H9 (cell line): ENCODE measurements around the gene NPIPB8. TPM values are rescaled to one million over a fixed set of nuclear protein-coding genes. Genes with fewer than 3 reads are reported as not detected.

Experiments used
- DNase-seq: peaks from one replicate; pipeline ENCODE4 v3.0.0-alpha.2; 2017
- H2AFZ ChIP-seq: one replicate; pipeline ENCODE4 v1.6.1; 2013; ENCODE audit warnings: mild to moderate bottlenecking, low read length, control low read depth, moderate library complexity
- H2AK5ac ChIP-seq: 2 replicates; pipeline ENCODE4 v1.6.1; 2013; ENCODE audit warnings: low read length, control low read depth, mixed read lengths; ENCODE audit not compliant: insufficient read length
- H2BK120ac ChIP-seq: one replicate; pipeline ENCODE4 v1.6.1; 2013; ENCODE audit warnings: low read depth, mild to moderate bottlenecking, low read length, control low read depth, inconsistent platforms; ENCODE audit not compliant: poor library complexity, severe bottlenecking
- H2BK12ac ChIP-seq: 2 replicates; pipeline ENCODE4 v1.6.1; 2013; ENCODE audit warnings: low read length, control low read depth, mixed read lengths, low read depth; ENCODE audit not compliant: insufficient read length
- H2BK15ac ChIP-seq: 2 replicates; pipeline ENCODE4 v1.6.1; 2013; ENCODE audit warnings: low read depth, low read length, control low read depth
- H2BK20ac ChIP-seq: one replicate; pipeline ENCODE4 v1.6.1; 2013; ENCODE audit warnings: low read depth, mild to moderate bottlenecking, low read length, control low read depth, inconsistent platforms; ENCODE audit not compliant: poor library complexity, severe bottlenecking
- H2BK5ac ChIP-seq: 2 replicates; pipeline ENCODE4 v1.6.1; 2013; ENCODE audit warnings: low read length, control low read depth, mixed read lengths; ENCODE audit not compliant: insufficient read length
- H3K14ac ChIP-seq: 2 replicates; pipeline ENCODE4 v1.6.1; 2013; ENCODE audit warnings: low read length, control low read depth; ENCODE audit not compliant: insufficient read depth
- H3K18ac ChIP-seq: 2 replicates; pipeline ENCODE4 v1.6.1; 2013; ENCODE audit warnings: low read depth, mild to moderate bottlenecking, mixed read lengths, low read length, control low read depth; ENCODE audit not compliant: insufficient read length
- H3K23ac ChIP-seq: 2 replicates; pipeline ENCODE4 v1.6.1; 2013; ENCODE audit warnings: low read length, control low read depth, mixed read lengths, low read depth; ENCODE audit not compliant: insufficient read length
- H3K23me2 ChIP-seq: 2 replicates; pipeline ENCODE4 v1.6.1; 2013; ENCODE audit warnings: low read depth, mild to moderate bottlenecking, mixed read lengths, low read length, control low read depth; ENCODE audit not compliant: insufficient read length, poor library complexity, severe bottlenecking
- H3K27ac ChIP-seq: 2 replicates; pipeline ENCODE4 v1.5.1; 2013; ENCODE audit warnings: low read length, control low read depth, mixed read lengths, low read depth; ENCODE audit not compliant: insufficient read length
- H3K27me3 ChIP-seq: 2 replicates; pipeline ENCODE4 v1.6.1; 2013; ENCODE audit warnings: low read length, control low read depth, inconsistent platforms; ENCODE audit not compliant: insufficient read depth
- H3K4ac ChIP-seq: 2 replicates; pipeline ENCODE4 v1.6.1; 2013; ENCODE audit warnings: low read depth, mild to moderate bottlenecking, control low read depth, inconsistent platforms, low read length, moderate library complexity
- H3K4me1 ChIP-seq: 2 replicates; pipeline ENCODE4 v1.6.1; 2013; ENCODE audit warnings: low read length, control low read depth, inconsistent platforms; ENCODE audit not compliant: insufficient read depth
- H3K4me2 ChIP-seq: 2 replicates; pipeline ENCODE4 v1.6.1; 2013; ENCODE audit warnings: low read length, control low read depth, mixed read lengths; ENCODE audit not compliant: insufficient read length, insufficient read depth
- H3K56ac ChIP-seq: 2 replicates; pipeline ENCODE4 v1.6.1; 2013; ENCODE audit warnings: low read depth, mild to moderate bottlenecking, mixed read lengths, low read length, control low read depth; ENCODE audit not compliant: insufficient read length
- H3K79me1 ChIP-seq: 2 replicates; pipeline ENCODE4 v1.6.1; 2013; ENCODE audit warnings: low read depth, mild to moderate bottlenecking, moderate library complexity, low read length, control low read depth, inconsistent platforms; ENCODE audit not compliant: insufficient read depth, poor library complexity, severe bottlenecking
- H3K79me2 ChIP-seq: 2 replicates; pipeline ENCODE4 v1.6.1; 2013; ENCODE audit warnings: low read length, control low read depth, inconsistent platforms; ENCODE audit not compliant: insufficient read depth
- H3K9ac ChIP-seq: 2 replicates; pipeline ENCODE4 v1.6.1; 2013; ENCODE audit warnings: low read length, control low read depth, mixed read lengths; ENCODE audit not compliant: insufficient read length; ENCODE audit errors: extremely low read depth
- H3K9me3 ChIP-seq: one replicate; pipeline ENCODE4 v1.6.1; 2013; ENCODE audit warnings: low read depth, low read length, inconsistent platforms; ENCODE audit not compliant: control insufficient read depth
- H3T11ph ChIP-seq: one replicate; pipeline ENCODE4 v1.6.1; 2013; ENCODE audit warnings: mild to moderate bottlenecking, low read length, control low read depth, inconsistent platforms
- H4K20me1 ChIP-seq: one replicate; pipeline ENCODE4 v1.6.1; 2013; ENCODE audit not compliant: control insufficient read depth, insufficient read length, insufficient read depth
- H4K5ac ChIP-seq: 2 replicates; pipeline ENCODE4 v1.6.1; 2013; ENCODE audit warnings: low read depth, mild to moderate bottlenecking, mixed read lengths, low read length, control low read depth; ENCODE audit not compliant: insufficient read length
- H4K8ac ChIP-seq: replicated peaks from 2 replicates; pipeline ENCODE4 v1.6.1; 2013; ENCODE audit warnings: low read length, control low read depth, mixed read lengths, low read depth; ENCODE audit not compliant: insufficient read length
- H4K91ac ChIP-seq: 2 replicates; pipeline ENCODE4 v1.6.1; 2013; ENCODE audit warnings: low read depth, mild to moderate bottlenecking, moderate library complexity, mixed read lengths, low read length, control low read depth; ENCODE audit not compliant: insufficient read length
- H3K27ac Mint-ChIP-seq, 3 experiments: 2 replicates in 2 of 3; 3 replicates in 1 of 3; pipeline ENCODE4 v1.8.0; 2020 to 2021; ENCODE audit warnings: mixed read lengths in 3 of 3, mild to moderate bottlenecking in 1 of 3, moderate library complexity in 1 of 3
- H3K27me3 Mint-ChIP-seq: 2 replicates; pipeline ENCODE4 v1.8.0; 2021; ENCODE audit warnings: low read depth, mild to moderate bottlenecking, moderate library complexity, mixed read lengths
- H3K36me3 Mint-ChIP-seq, 3 experiments: 2 replicates in 2 of 3; 3 replicates in 1 of 3; pipeline ENCODE4 v1.8.0; 2020 to 2021; ENCODE audit warnings: low read depth in 3 of 3, mixed read lengths in 3 of 3; ENCODE audit not compliant: insufficient read depth in 1 of 3
- H3K4me1 Mint-ChIP-seq, 2 experiments: 2 replicates each; pipeline ENCODE4 v1.8.0; 2020; ENCODE audit warnings: mixed read lengths in 2 of 2
- H3K4me3 Mint-ChIP-seq, 2 experiments: 2 replicates in 1 of 2; 3 replicates in 1 of 2; pipeline ENCODE4 v1.8.0; 2020 to 2021; ENCODE audit warnings: mild to moderate bottlenecking in 2 of 2, mixed read lengths in 2 of 2, moderate library complexity in 1 of 2
- H3K9me3 Mint-ChIP-seq, 2 experiments: 2 replicates in 1 of 2; 3 replicates in 1 of 2; pipeline ENCODE4 v1.8.0; 2020; ENCODE audit warnings: mild to moderate bottlenecking in 2 of 2, mixed read lengths in 2 of 2, moderate library complexity in 1 of 2
- CTCF ChIP-seq: fragments of 200-600 bp; sonication (generic); conservative IDR thresholded peaks from 3 replicates; pipeline ENCODE4 v1.8.0; 2021; ENCODE audit warnings: antibody characterized with exemption, mild to moderate bottlenecking
- WGBS: extraction: QIAGEN DNeasy Blood & Tissue Kit; methylation state at CpG from one replicate; pipeline ENCODE4 v1.1.7; 2013; ENCODE audit warnings: missing lambda C conversion rate, low lambda C conversion rate, mixed read lengths; ENCODE audit not compliant: insufficient read length; ENCODE audit errors: extremely low coverage; 5-methylcytosine and 5-hydroxymethylcytosine counted together
- total RNA-seq: library from RNA; stranded (reverse); gene quantifications from 2 replicates; pipeline ENCODE4 v1.2.1, GENCODE V29; 2021

NPIPB8 gene
- total RNA-seq, 1 experiment from 2014 or later, result not detected

- Mint-ChIP-seq H3K4me1 (peaks cover 17 to 28% of the 10 kb centered on the region in 2 experiments), H3K27ac (peak overlapping the region; percentile 6 to 30 (median 6); a peak in 1 of 7 replicates), H3K36me3 (no peaks in the 10 kb centered on the region), H3K27me3 (no peaks in the 10 kb centered on the region), H3K4me3 (no peak overlapping the region; a peak in 1 of 5 replicates), H3K9me3 (no peaks in the 10 kb centered on the region)
- H2BK15ac ChIP-seq, result no peak overlapping the region
- H3T11ph ChIP-seq, result no peak overlapping the region
- no peak overlapping the region for H2BK20ac ChIP-seq
- no peaks in the 10 kb centered on the region for H3K9me3 ChIP-seq
- no peak overlapping the region for H2BK12ac ChIP-seq
- no peaks in the 10 kb centered on the region for H4K20me1 ChIP-seq
- H3K56ac ChIP-seq, result no peak overlapping the region
- peak overlapping the region; percentile 61 for H2BK120ac ChIP-seq
- H2BK5ac ChIP-seq, result no peak overlapping the region
- no peak overlapping the region for H4K5ac ChIP-seq
- H3K23me2 ChIP-seq, result no peaks in the 10 kb centered on the region
- H4K91ac ChIP-seq, result no peak overlapping the region
- H3K23ac ChIP-seq, result no peak overlapping the region
- no peaks in the 10 kb centered on the region for H3K79me1 ChIP-seq
- H2AFZ ChIP-seq, result no peak overlapping the region
- no peaks in the 10 kb centered on the region; the same call in 1 of the 2 replicates for H3K4me1 ChIP-seq
- H3K18ac ChIP-seq, result no peak overlapping the region
- no peak overlapping the region for H3K9ac ChIP-seq
- no peaks in the 10 kb centered on the region for H3K27me3 ChIP-seq
- no peak overlapping the region for H3K14ac ChIP-seq
- WGBS, result no CpG with 5 or more reads among the region's 7 CpGs
- no peak overlapping the region for H3K4me2 ChIP-seq
- H3K79me2 ChIP-seq, result no peaks in the 10 kb centered on the region
- H3K27ac ChIP-seq, result no peak overlapping the region
- no peak for TF ChIP-seq CTCF
- peak; percentile 18 for DNase-seq
- no peak overlapping the region for H4K8ac ChIP-seq
- no peak overlapping the region for H2AK5ac ChIP-seq
- no peak overlapping the region for H3K4ac ChIP-seq
These were observed 21.2 kb upstream of the NPIPB8 start for GRCh38 chr16:28616636-28617035.
